HepG2 (cell line): ENCODE results near the gene LCE2A. TPM values are rescaled to one million over a fixed set of nuclear protein-coding genes. Genes with fewer than 3 reads are reported as not detected.

Experiments
- ATAC-seq: fragments of 200-7000 bp; cut with Tn5 transposase; 3 replicates; pipeline ENCODE4 v1.9.1; 2020; ENCODE audit warnings: mild to moderate bottlenecking, moderate library complexity
- BruUV-seq: library from RNA; stranded (reverse); fragments of 400-500 nt; replicated peaks from 2 replicates; lab custom pipeline; 2021; lab: Mats Ljungman, UMichigan
- CTCF ChIA-PET: fragments of 300-600 bp; formaldehyde crosslinking; extraction: SDS; loops from one replicate; lab custom pipeline; 2021; ENCODE audit warnings: low total read pairs, inconsistent platforms, low intra/inter-chr PET ratio; lab: Yijun Ruan, JAX
- POLR2A ChIA-PET: fragments of 350-600 bp; sonication (Branson Sonifier 250); formaldehyde crosslinking; loops from one replicate; lab custom pipeline; 2020; ENCODE audit warnings: antibody characterized with exemption, inconsistent platforms; lab: Yijun Ruan, JAX
- DNase-seq: peaks from one replicate; pipeline ENCODE4 v3.0.0-alpha.2; 2015; ENCODE audit warnings: low spot score
- FAIRE-seq: peaks from 3 replicates; lab custom pipeline; 2011; peaks lifted over from hg19 to GRCh38; lab: Jason Lieb, UNC
- H2AFZ ChIP-seq: one replicate; pipeline ENCODE4 v1.6.1; 2011; ENCODE audit warnings: low read length, inconsistent platforms
- H3K27ac ChIP-seq: fragments of 300-600 bp; 3 replicates; pipeline ENCODE4 v1.8.0; 2011; ENCODE audit warnings: mixed run types, mild to moderate bottlenecking, mixed read lengths, low read length, inconsistent platforms; ENCODE audit not compliant: insufficient read depth; ENCODE audit errors: extremely low read length
- H3K27me3 ChIP-seq, 2 experiments: fragments of 200-600 bp in 1 of 2; 2 replicates in 1 of 2; 3 replicates in 1 of 2; pipeline versions ENCODE4 v1.6.0 to v1.8.0; 2011; ENCODE audit warnings: low read length in 2 of 2, mild to moderate bottlenecking in 2 of 2, moderate library complexity in 2 of 2, inconsistent platforms in 1 of 2; ENCODE audit not compliant: insufficient read depth in 2 of 2, control insufficient read depth in 1 of 2
- H3K36me3 ChIP-seq, 2 experiments: fragments of 200-600 bp in 1 of 2; replicated peaks in 1 of 2; 2 replicates in 1 of 2; 3 replicates in 1 of 2; pipeline versions ENCODE4 v1.5.1 to v1.8.0; 2011; ENCODE audit warnings: low read length in 2 of 2, inconsistent platforms in 1 of 2; ENCODE audit not compliant: insufficient read depth in 2 of 2, control insufficient read depth in 1 of 2
- H3K4me1 ChIP-seq: 2 replicates; pipeline ENCODE4 v1.5.1; 2012; ENCODE audit warnings: low read length, inconsistent platforms; ENCODE audit not compliant: insufficient read depth
- H3K4me2 ChIP-seq: 2 replicates; pipeline ENCODE4 v1.6.0; 2011; ENCODE audit warnings: low read depth, low read length, inconsistent platforms
- H3K4me3 ChIP-seq, 3 experiments: fragments of 200-600 bp in 1 of 3; sonication (generic), shearing (Covaris generic) in 1 of 3; replicated peaks in 1 of 3; 2 replicates each; pipeline ENCODE4 v1.5.1; 2011 to 2016; ENCODE audit warnings: low read length in 3 of 3, inconsistent platforms in 2 of 3, low read depth in 2 of 3, mild to moderate bottlenecking in 2 of 3, control low read depth in 1 of 3, mixed read lengths in 1 of 3; ENCODE audit not compliant: insufficient read depth in 1 of 3
- H3K79me2 ChIP-seq: one replicate; pipeline ENCODE4 v1.6.1; 2011; ENCODE audit warnings: low read length, inconsistent platforms; ENCODE audit not compliant: insufficient read depth
- H3K9ac ChIP-seq: 2 replicates; pipeline ENCODE4 v1.6.0; 2011; ENCODE audit warnings: mild to moderate bottlenecking, low read depth, low read length, inconsistent platforms; ENCODE audit not compliant: insufficient read depth
- H3K9me3 ChIP-seq: 2 replicates; pipeline ENCODE4 v1.5.1; 2012; ENCODE audit warnings: mild to moderate bottlenecking, low read length
- H4K20me1 ChIP-seq: 2 replicates; pipeline ENCODE4 v1.6.0; 2011; ENCODE audit warnings: inconsistent platforms, mild to moderate bottlenecking, low read length, moderate library complexity; ENCODE audit not compliant: insufficient read depth
- GABPA ChIP-seq, 2 experiments: IDR thresholded peaks; 2 replicates each; pipeline ENCODE4 v1.6.1; 2011 to 2016; ENCODE audit warnings: low read depth in 2 of 2, low read length in 1 of 2, missing biosample characterization in 1 of 2, missing genetic modification characterization in 1 of 2
- HHEX ChIP-seq: IDR thresholded peaks from 2 replicates; pipeline ENCODE4 v1.6.1; 2016; ENCODE audit warnings: control low read depth
- ISL2 ChIP-seq: sonication (generic); formaldehyde crosslinking; IDR thresholded peaks from 2 replicates; pipeline ENCODE4 v1.5.0; 2020; ENCODE audit warnings: missing genetic modification reagents
- NR2F2 ChIP-seq: IDR thresholded peaks from 2 replicates; pipeline ENCODE4 v1.6.1; 2012; ENCODE audit warnings: low read depth, inconsistent platforms, borderline replicate concordance
- RFXANK ChIP-seq: IDR thresholded peaks from 2 replicates; pipeline ENCODE4 v1.6.1; 2016
- SOX13 ChIP-seq, 3 experiments: fragments of 450-650 bp in 1 of 3; sonication (generic) in 1 of 3; formaldehyde crosslinking in 1 of 3; IDR thresholded peaks in 2 of 3; conservative IDR thresholded peaks in 1 of 3; 2 replicates each; pipeline versions ENCODE4 v1.5.0 to v1.6.1; 2016 to 2020; ENCODE audit warnings: antibody characterized with exemption in 1 of 3, mild to moderate bottlenecking in 1 of 3, missing compliant biosample characterization in 1 of 3, missing genetic modification reagents in 1 of 3, moderate library complexity in 1 of 3
- SRSF9 ChIP-seq: fragments of 200-400 bp; formaldehyde crosslinking; IDR thresholded peaks from 2 replicates; pipeline ENCODE4 v1.6.1; 2018; ENCODE audit warnings: borderline replicate concordance, mild to moderate bottlenecking, low read depth, low read length; ENCODE audit not compliant: insufficient read depth, poor library complexity, severe bottlenecking
- TBX2 ChIP-seq: sonication (generic); formaldehyde crosslinking; IDR thresholded peaks from 2 replicates; pipeline ENCODE4 v1.5.0; 2020; ENCODE audit warnings: missing genetic modification reagents, mild to moderate bottlenecking, borderline replicate concordance
- TCF7L2 ChIP-seq: IDR thresholded peaks from 2 replicates; pipeline ENCODE4 v1.6.1; 2011; ENCODE audit warnings: mild to moderate bottlenecking, low read depth, low read length, moderate library complexity
- ZBTB1 ChIP-seq: sonication (generic); formaldehyde crosslinking; IDR thresholded peaks from 2 replicates; pipeline ENCODE4 v1.4.0; 2020; ENCODE audit warnings: missing genetic modification reagents, borderline replicate concordance
- ZNF143 ChIP-seq: sonication (generic); formaldehyde crosslinking; IDR thresholded peaks from 2 replicates; pipeline ENCODE4 v1.4.0; 2020; ENCODE audit warnings: missing genetic modification reagents
- ZNF441 ChIP-seq: sonication (generic); formaldehyde crosslinking; IDR thresholded peaks from 2 replicates; pipeline ENCODE4 v1.7.0; 2021; ENCODE audit warnings: missing genetic modification reagents, borderline replicate concordance
- ZNF549 ChIP-seq: sonication (generic); formaldehyde crosslinking; IDR thresholded peaks from 2 replicates; pipeline ENCODE4 v1.5.0; 2020; ENCODE audit warnings: missing genetic modification reagents
- ZNF570 ChIP-seq: sonication (generic); formaldehyde crosslinking; IDR thresholded peaks from 2 replicates; pipeline ENCODE4 v1.4.0; 2020; ENCODE audit warnings: mild to moderate bottlenecking, missing genetic modification reagents, borderline replicate concordance
- ZNF605 ChIP-seq: sonication (generic); formaldehyde crosslinking; IDR thresholded peaks from 2 replicates; pipeline ENCODE4 v1.8.0; 2022; ENCODE audit warnings: mild to moderate bottlenecking, missing genetic modification reagents
- WGBS: methylation state at CpG from one replicate; pipeline ENCODE4 v1.1.6; 2017; ENCODE audit warnings: low lambda C conversion rate; 5-methylcytosine and 5-hydroxymethylcytosine counted together
- in situ Hi-C: cut with HindIII; loops from 2 replicates; pipeline ENCODE4 v1.10.0; 2017; ENCODE audit warnings: low pct_unique_long_range_greater_than_20kb; ENCODE audit not compliant: extremely low pct_ligation_motif_present
- intact Hi-C: fragments of 100-400 bp; cut with micrococcal nuclease; formaldehyde crosslinking; loops from one replicate; pipeline ENCODE4 v1.10.0; 2022; ENCODE audit not compliant: unreplicated experiment
- polyA plus RNA-seq, 8 experiments: library from polyadenylated mRNA; depleted of rRNA in 3 of 8; stranded (reverse) in 7 of 8; unstranded in 1 of 8; fragments of >200 nt; fragmentation: Illumina TruSeq in 4 of 8; extraction: Trizol in 4 of 8; gene quantifications; 2 replicates each; pipeline versions ENCODE4 v1.2.1 to v1.2.3, GENCODE V29; 2011 to 2016; ENCODE audit warnings: low read depth in 4 of 8, missing spikeins in 1 of 8, mixed read lengths in 1 of 8; ENCODE audit not compliant: insufficient read depth in 1 of 8
- total RNA-seq, 5 experiments: library from RNA; depleted of rRNA; stranded (reverse); fragments of >200 nt; fragmentation: Illumina TruSeq; extraction: Trizol; gene quantifications; 2 replicates each; pipeline ENCODE4 v1.2.3, GENCODE V29; 2016; ENCODE audit warnings: low read depth in 1 of 5
- TF ChIP-seq, protein P1 (sequence below), 2 experiments: sonication (generic) in 1 of 2; formaldehyde crosslinking in 1 of 2; IDR thresholded peaks; 2 replicates each; pipeline versions ENCODE4 v1.4.0 to v1.6.1; 2018 to 2020; ENCODE audit warnings: missing genetic modification reagents in 2 of 2, borderline replicate concordance in 1 of 2, low read depth in 1 of 2, mild to moderate bottlenecking in 1 of 2, missing biosample characterization in 1 of 2
- TF ChIP-seq, protein P2 (sequence below): sonication (generic); formaldehyde crosslinking; IDR thresholded peaks from 2 replicates; pipeline ENCODE4 v1.5.1; 2020; ENCODE audit warnings: mild to moderate bottlenecking, missing genetic modification reagents, borderline replicate concordance
- TF ChIP-seq, protein P3 (sequence below): sonication (generic); formaldehyde crosslinking; IDR thresholded peaks from 2 replicates; pipeline ENCODE4 v1.4.0; 2020; ENCODE audit warnings: mild to moderate bottlenecking, missing genetic modification reagents

The LCE2A gene
- total and polyA plus RNA-seq, 2 of the 13 experiments (the other 11 are each of a cell fraction or from before 2014, with no cell fraction given), result not detected

DNA sequence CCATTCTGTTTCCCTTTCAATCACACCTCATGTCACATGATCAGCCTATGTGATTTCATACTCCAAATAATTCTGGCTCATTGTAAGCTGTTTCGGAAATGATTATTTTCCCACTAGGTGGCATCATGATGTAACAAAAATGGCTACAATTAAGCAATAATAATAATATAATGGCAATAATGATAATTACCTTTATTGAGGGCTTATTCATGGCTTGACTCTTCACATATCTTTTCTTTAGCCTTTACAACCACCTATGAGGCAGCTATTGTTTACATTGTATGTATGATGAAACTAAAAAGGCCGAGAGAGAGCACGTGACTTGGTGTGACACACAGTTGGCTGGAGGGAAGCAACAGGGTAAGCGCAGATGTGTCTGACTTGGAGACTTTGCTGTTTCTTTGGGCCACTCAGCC is 47.2 kb downstream of the LCE2A start (continued):
- TF ChIP-seq, protein P1, sequence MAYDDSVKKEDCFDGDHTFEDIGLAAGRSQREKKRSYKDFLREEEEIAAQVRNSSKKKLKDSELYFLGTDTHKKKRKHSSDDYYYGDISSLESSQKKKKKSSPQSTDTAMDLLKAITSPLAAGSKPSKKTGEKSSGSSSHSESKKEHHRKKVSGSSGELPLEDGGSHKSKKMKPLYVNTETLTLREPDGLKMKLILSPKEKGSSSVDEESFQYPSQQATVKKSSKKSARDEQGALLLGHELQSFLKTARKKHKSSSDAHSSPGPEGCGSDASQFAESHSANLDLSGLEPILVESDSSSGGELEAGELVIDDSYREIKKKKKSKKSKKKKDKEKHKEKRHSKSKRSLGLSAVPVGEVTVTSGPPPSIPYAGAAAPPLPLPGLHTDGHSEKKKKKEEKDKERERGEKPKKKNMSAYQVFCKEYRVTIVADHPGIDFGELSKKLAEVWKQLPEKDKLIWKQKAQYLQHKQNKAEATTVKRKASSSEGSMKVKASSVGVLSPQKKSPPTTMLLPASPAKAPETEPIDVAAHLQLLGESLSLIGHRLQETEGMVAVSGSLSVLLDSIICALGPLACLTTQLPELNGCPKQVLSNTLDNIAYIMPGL (CRISPR knock-in tag; IDR thresholded peaks at IDR 0.05; ENCODE audit: borderline replicate concordance in 1 of 2, low read depth in 1 of 2), result no peak
- TF ChIP-seq RFXANK, result no peak

DNA sequence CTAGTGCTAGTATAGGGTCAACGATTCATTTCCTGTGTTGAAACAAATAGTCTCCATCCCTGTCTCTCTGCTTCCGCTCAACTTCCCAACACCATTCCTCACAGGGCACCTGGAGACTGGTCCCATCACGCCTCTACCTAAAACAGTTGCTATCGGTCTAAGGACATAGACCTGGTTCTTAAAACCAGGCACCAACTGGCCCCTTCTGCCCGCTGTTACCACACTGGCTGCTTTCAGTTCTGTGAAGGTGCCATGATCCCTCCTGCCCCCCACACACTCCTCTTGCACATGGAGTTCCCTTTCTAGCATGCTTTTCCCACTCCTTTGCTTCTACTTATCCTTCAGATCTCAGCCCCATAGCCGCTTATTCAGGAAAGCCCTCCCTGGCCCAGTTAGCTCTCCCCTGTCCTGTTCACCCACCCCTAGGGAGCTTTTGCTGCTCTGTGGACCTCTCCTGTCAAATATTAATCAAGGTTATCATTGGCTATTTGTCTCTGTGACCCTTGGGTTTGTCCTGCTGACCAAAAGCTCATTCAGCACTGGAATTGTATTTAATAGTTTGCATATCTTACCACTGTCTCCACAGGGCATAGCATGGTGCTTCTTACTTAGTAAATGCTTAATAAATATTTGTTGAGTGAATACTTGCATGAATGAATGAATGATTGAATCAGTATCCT is 47.8 kb downstream of the LCE2A start:
- H3K79me2 ChIP-seq, result no peaks in the 10 kb centered on the region
- WGBS, result 46% methylated on average over 6 of the region's 6 CpGs
- H3K4me2 ChIP-seq, result peak overlapping the region; percentile 53
- no peak for TF ChIP-seq SRSF9
- TF ChIP-seq ZBTB1 (CRISPR knock-in tag), result no peak
- no peak for TF ChIP-seq GABPA (IDR thresholded peaks at IDR 0.05; ENCODE audit: low read depth, low read length)
- peak; percentile 21; the same call in 1 of the 2 replicates for TF ChIP-seq GABPA (CRISPR knock-in tag; IDR thresholded peaks at IDR 0.05; ENCODE audit: low read depth)
- no peak for TF ChIP-seq ZNF143 (CRISPR knock-in tag)
- no peak for TF ChIP-seq ZNF570
- TF ChIP-seq TCF7L2, result no peak
- TF ChIP-seq NR2F2, result peak; percentile 58; the same call in 1 of the 2 replicates
- no peak for TF ChIP-seq ISL2
- TF ChIP-seq, protein P2, sequence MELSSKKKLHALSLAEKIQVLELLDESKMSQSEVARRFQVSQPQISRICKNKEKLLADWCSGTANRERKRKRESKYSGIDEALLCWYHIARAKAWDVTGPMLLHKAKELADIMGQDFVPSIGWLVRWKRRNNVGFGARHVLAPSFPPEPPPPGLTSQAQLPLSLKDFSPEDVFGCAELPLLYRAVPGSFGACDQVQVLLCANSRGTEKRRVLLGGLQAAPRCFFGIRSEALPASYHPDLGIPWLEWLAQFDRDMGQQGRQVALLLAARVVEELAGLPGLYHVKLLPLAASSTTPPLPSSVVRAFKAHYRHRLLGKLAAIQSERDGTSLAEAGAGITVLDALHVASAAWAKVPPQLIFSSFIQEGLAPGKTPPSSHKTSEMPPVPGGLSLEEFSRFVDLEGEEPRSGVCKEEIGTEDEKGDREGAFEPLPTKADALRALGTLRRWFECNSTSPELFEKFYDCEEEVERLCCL, result no peak
- no peak for TF ChIP-seq ZNF441 (CRISPR knock-in tag)
- no peak for TF ChIP-seq ZNF549 (CRISPR knock-in tag)
- TF ChIP-seq ZNF605 (CRISPR knock-in tag), result no peak
- TF ChIP-seq HHEX (CRISPR knock-in tag), result no peak
- TF ChIP-seq, protein P3, sequence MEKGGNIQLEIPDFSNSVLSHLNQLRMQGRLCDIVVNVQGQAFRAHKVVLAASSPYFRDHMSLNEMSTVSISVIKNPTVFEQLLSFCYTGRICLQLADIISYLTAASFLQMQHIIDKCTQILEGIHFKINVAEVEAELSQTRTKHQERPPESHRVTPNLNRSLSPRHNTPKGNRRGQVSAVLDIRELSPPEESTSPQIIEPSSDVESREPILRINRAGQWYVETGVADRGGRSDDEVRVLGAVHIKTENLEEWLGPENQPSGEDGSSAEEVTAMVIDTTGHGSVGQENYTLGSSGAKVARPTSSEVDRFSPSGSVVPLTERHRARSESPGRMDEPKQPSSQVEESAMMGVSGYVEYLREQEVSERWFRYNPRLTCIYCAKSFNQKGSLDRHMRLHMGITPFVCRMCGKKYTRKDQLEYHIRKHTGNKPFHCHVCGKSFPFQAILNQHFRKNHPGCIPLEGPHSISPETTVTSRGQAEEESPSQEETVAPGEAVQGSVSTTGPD (CRISPR knock-in tag), result no peak
- TF ChIP-seq SOX13 (IDR thresholded peaks at IDR 0.05), result no peak
- peak in 1 of 2 experiments; percentile 86; a peak in 2 of 4 replicates for TF ChIP-seq SOX13 (CRISPR knock-in tag; conservative IDR thresholded peaks at IDR 0.05 in 1 of 2, IDR thresholded peaks at IDR 0.05 in 1 of 2)
- TF ChIP-seq TBX2, result no peak

More for the DNA sequence above, 47.8 kb downstream of the LCE2A start:
- Histone ChIP-seq H3K9me3 (no peaks in the 10 kb centered on the region), H2AFZ (no peak overlapping the region), H3K4me3 (no peak overlapping the region; a peak in 1 of 6 replicates), H3K27me3 (no peaks in the 10 kb centered on the region), H3K36me3 (no peaks in the 10 kb centered on the region), H4K20me1 (no peaks in the 10 kb centered on the region), H3K27ac (no peak overlapping the region), H3K9ac (no peak overlapping the region), H3K4me1 (peaks cover 27% of the 10 kb centered on the region)
- FAIRE-seq, result peak; percentile 49
- peak; percentile 90 for ATAC-seq
- peak; percentile 36 for DNase-seq
- in situ Hi-C loops (no loop called here), intact Hi-C loops (no loop called here)
- BruUV-seq, result no TSS peak
- POLR2A ChIA-PET, result no interaction called here
- CTCF ChIA-PET, result no interaction called here
